CD4-positive, alpha-beta T cell treated with Interleukin-4 for 4 hours (primary cell): ENCODE data around the gene FBXW11.

Experiments used
- DNase-seq: peaks from one replicate; pipeline ENCODE4 v3.0.0-alpha.2; 2020

Gene FBXW11

DNA sequence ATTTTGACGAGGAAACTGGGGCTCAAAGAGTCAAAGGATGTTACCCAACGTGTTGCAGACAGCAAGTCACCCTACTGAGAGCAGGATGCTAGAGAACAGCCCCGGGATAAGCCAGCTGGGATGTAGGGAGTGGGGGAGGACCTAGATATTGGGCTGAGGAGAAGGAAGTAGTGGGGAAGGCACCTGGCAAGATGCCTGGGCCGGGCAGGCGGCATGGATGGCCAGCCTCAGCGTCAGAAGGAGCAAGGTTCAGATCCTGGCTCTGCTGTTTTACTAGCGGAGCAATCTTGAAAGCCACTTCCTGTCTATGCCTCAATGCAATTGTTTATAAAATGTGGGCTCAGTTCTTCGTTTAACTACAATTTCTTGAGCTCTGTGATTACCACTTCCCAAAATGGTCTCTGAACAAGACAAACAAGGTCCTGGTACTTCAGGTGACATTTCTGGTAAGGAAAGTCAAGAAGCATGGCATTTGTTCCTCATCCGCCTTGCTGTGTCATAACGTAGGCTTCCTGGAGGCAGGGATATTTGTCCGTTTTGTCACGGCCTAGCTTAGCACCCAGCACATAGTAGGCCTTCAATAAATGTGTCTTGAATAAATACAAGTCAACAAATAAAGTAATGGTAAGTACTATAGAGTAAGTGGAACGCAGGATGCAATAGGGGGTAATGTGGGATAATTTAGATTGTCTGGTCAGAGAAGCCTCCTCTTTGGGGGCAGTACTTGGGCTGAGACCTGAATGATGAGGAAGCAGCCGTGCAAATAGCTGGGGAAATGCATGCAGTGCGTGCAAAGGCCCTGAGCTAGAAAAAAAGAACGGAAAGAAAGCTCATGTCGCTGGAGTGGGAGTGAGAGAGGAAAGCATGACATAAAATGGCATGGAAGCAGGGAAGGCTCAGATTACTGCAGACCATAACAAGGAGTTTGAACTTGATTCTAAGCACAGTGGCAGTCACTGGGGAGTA is 150.4 kb downstream of the FBXW11 start:
- no peak for DNase-seq

- no peak for DNase-seq
Observed at GRCh38 chr5:171855265-171855664, 151.2 kb downstream of the FBXW11 start.

GRCh38 chr5:171852255-171852681 is 154.2 kb downstream of the FBXW11 start:
- no peak for DNase-seq

DNA sequence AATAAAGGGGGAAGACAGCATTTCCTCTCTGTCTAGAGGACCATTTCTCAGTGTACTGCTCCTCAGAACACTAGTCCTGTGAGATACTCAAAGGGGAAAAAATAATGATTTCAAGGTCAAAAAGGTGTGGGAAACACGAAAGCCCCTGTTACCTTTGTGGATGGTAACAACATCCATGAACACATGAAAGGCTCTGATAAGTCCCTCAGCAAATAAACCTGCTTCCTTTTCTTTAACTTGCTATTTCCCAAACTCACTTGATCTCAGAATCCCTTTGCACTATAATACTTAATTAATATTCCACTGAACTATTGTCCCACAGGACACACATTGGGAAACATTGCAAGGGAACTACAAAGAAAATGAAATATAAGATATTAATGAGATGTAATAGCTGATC is 155.2 kb downstream of the FBXW11 start:
- DNase-seq, result no peak

GRCh38 chr5:171850324-171850947 is 156.0 kb downstream of the FBXW11 start:
- DNase-seq, result no peak

GRCh38 chr5:171849585-171850323 is 156.7 kb downstream of the FBXW11 start:
- no peak for DNase-seq

DNA sequence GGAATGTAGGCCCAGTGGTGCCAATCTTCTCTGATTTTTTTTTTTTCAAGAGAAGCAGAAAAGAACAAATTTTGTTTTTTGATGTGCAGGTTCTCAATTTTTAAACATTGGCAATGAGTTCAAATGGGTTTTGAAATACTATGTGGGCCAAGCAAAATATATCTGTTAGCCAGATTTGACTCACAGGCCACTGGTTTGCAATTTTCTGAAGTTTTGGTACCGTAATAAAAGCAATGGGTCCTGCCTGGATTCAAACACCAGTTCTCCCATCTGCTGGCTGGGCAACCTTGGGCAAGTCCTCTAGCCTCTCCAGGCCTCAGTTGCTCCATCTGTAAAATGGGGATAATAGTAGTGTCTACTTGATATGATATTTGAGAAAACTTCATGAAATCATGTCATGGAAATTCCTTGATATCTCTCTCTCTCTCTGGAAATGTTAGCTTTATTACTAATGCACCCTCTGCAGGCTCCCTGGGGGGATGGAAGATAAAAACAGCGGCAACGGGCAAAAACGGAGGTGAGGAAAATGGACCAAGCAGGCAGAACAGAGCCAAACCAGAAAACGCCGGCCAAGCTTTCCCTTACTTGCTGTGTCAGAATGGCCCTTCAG is 157.4 kb downstream of the FBXW11 start:
- DNase-seq, result no peak

- no peak for DNase-seq
Observed at GRCh38 chr5:171848486-171848885, 158.0 kb downstream of the FBXW11 start.

DNA sequence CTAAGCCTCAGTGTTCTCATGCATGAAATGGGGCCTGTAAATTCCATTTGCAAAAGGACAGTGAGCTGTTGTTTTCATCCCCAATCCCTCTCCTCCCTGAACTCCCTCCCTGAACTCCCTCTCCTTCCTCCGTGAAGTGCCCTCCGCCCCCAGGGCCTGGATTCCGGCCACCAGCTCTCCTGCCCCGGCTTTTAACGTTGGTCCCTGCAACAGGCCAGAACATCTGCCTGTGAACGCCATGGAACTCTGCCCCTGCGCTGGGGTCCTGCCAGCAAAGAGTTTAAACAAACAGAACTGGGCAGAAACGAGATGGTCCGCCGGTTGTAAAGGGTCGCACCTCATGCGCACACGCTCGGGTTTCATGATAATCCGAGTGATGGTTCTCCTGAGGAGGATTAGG is 158.4 kb downstream of the FBXW11 start:
- no peak for DNase-seq

- no peak for DNase-seq
Observed at GRCh38 chr5:171847026-171847425, 159.4 kb downstream of the FBXW11 start.

DNA sequence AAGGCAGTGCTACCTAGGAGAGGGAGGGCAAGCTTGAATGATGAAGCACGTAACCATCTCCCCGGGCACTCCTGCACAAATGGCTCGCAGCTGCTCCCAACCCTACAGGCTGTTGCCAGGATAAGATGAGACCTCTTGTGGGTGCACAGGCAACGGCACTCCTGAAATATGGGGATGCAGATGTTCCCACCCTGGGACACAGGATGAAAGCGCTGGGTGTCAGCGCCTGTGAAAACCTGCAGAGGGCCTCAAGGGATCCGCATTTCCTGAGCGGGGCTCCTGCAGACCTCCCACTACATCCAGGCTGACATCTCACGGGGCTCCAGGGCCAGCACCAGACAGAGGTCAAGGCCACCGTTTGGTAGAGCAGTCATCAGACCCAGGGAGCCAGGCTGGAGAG is 160.1 kb downstream of the FBXW11 start:
- no peak for DNase-seq

- no peak for DNase-seq
Observed at GRCh38 chr5:171845857-171846256, 160.6 kb downstream of the FBXW11 start.

- DNase-seq, result no peak
Observed at GRCh38 chr5:171845040-171845630, 161.3 kb downstream of the FBXW11 start.

DNA sequence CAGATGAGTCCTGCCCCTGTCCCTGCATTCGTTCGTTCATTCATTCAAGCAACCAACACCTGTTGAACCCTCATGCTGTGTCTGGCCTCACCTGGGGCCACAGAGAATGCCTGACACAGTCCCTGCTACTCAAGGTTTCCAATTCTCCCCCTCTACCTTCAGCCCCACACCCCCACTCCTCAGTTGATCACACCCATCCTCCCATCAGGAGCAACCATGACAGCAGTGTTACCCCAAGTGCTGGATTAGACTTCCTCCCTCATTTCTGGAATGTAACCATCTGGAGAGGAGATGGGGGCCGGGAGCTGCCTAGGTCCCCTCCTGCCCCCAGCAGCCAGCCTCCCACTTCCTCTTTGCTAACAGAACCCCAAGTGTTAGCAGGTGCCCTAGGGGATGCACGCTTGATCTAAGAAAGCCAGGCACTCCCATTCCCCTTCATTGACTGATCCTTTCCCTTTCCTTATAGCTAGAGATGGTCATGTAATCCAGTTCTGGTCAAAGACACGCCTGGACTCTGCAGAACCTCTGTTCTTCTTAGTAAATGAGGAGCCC is 163.6 kb downstream of the FBXW11 start:
- no peak for DNase-seq

- no peak for DNase-seq
Observed at GRCh38 chr5:171841984-171842776, 164.3 kb downstream of the FBXW11 start.

GRCh38 chr5:171840711-171841522 is 165.5 kb downstream of the FBXW11 start:
- no peak for DNase-seq

DNA sequence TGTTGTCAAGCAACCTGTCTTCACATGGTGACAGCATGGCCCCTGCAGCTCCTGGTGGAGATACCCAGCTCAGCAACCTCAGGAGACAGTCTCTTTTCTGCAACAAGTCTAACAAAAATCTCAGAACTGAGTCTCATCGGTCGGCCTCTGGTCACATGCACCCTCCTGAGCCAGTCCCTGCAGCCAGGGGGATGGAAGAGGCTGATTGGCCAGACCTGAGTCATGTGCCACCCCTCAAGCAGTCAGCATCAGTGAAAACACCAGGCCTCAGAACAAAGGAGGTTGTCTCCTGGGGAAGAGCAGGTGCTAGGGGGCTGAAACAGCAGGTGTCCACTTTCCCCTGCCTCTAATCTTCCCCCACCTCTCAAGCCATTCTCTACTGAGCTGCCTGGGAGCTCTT is 166.4 kb downstream of the FBXW11 start:
- DNase-seq, result no peak

DNA sequence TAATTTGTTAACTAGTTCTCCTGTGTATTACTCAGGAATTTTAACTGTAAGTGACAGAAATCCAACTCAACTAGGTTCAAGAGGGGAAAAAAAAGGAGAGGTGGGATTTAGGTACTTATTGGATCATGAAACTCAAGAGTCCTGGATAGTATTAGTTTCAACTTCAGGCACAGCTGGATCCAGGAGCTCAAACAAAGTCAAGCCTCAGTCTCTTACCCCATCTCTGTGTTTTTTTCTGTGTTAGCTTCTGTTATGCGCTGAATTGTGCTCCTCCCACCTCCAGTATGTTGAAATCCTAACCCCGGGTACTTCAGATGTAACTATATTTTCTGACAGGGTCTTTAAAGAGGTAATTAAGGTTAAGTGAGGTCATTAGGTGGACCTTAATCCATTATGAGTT is 167.3 kb downstream of the FBXW11 start:
- no peak for DNase-seq

- DNase-seq, result no peak
Observed at GRCh38 chr5:171838066-171838465, 168.4 kb downstream of the FBXW11 start.

- no peak for DNase-seq
Observed at GRCh38 chr5:171837522-171837921, 168.9 kb downstream of the FBXW11 start.

DNA sequence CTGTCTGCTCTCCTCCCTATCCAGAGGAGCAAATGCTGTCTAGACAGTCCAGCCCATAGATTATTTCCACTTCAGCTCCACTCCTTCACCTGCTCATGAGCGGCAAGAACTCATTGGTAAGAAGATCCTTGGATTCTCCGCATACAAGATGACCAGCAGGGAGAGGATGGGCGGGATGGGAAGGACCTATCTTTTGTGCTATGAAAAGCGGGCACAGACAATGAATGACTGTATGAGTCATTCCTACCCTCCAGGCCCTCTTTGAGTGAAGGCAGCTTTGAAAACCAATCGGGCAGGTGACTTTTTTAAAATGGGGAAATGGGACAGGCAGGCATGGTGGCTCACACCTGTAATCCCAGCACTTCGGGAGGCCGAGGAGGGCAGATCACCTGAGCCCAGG is 171.4 kb downstream of the FBXW11 start:
- no peak for DNase-seq
